Skin of body (tissue), 2 donors: ENCODE measurements around the gene C1QL3. TPM values are rescaled to one million over a fixed set of nuclear protein-coding genes. Genes with fewer than 3 reads are reported as not detected.

Experiments
- DNase-seq: peaks from one replicate; lab custom pipeline; 2025; lab: John Stamatoyannopoulos, UW
- total RNA-seq: library from RNA; depleted of rRNA; stranded (reverse); fragments of >200 nt; gene quantifications from one replicate; pipeline ENCODE4 v1.2.3, GENCODE V29; 2014

C1QL3 gene
- total RNA-seq = 0.10 TPM

GRCh38 chr10:16521311-16522016, at the start of gene C1QL3:
Gene C1QL3, minus strand, starts transcription at chr10:16521879. Its CDS starts 814 bp downstream, at chr10:16521065.
- no peak for DNase-seq

- DNase-seq = no peak
Measured at GRCh38 chr10:16570731-16571130, 49.1 kb upstream of the C1QL3 start.

DNA sequence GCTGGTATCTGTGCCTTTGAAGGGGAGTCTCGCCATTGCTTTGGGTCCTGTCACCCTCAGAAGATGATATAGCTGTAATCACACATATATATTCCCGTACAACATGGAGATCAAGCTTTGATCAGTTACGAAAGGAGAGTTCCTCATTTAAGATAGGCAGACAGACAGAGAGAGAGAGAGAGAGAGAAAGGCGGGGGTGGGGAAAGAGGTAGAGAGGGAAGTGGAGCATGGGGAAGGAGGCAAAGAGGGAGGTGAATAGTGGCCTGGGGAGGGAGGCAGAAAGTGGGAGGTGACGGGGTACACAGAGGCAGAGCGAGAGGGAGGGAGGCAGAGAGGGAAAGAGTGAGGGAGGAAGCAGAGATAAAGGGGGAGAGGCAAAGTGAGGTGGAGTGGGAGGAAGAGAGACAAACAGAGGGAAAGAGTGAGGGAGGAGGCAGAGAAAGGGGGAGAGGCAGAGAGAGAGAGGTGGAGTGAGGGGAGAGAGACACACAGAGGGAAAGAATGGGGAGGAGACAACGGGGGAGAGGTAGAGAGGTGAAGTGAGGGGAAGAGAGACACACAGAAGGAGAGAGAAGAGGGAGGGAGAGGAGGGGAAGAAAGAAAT, 44.6 kb upstream of the C1QL3 start:
- no peak for DNase-seq

GRCh38 chr10:16565604-16566003, 43.9 kb upstream of the C1QL3 start:
- no peak for DNase-seq

DNA sequence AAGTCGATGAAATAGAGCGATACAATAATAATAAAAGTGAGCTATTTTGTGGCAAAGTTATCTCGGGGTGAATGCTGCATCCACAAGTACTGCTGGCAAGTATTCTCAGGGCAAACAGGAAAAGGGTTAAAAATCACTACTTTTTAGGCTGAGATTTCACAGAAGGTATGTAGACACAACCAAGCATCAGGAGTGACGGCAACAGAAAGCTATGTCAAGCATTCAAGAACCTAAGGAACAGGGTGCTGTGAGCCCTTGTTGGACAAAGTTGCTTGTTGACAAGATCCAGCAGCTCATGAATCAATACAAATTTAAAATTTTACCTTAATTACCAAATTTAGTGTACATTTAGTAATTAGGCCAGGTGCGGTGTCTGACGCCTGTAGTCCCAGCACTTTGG, 41.2 kb upstream of the C1QL3 start:
- DNase-seq = no peak

- DNase-seq = no peak
Measured at GRCh38 chr10:16559236-16559773, 37.6 kb upstream of the C1QL3 start.

GRCh38 chr10:16547973-16548372, 26.3 kb upstream of the C1QL3 start:
- no peak for DNase-seq

- no peak for DNase-seq
Measured at GRCh38 chr10:16545116-16545736, 23.5 kb upstream of the C1QL3 start.

DNA sequence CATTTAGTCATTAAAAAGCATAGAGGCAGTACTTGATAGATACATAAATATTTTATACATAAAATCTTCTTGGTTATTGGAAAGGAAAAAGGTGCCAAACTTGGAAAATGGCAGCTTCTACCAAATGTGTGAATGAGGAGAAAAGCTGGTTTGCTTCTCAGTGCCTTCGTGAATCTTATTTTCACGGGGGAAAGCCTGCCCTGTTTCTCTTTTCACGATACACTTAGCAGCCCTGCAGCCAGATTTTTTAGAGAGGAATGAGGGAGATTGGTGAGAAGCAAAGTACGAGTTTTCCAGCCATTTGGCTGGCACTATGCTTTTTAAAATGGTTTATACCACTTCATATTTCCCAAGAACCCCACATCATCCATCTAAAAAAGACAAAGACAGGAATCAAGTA, 22.9 kb upstream of the C1QL3 start:
- DNase-seq = no peak

DNA sequence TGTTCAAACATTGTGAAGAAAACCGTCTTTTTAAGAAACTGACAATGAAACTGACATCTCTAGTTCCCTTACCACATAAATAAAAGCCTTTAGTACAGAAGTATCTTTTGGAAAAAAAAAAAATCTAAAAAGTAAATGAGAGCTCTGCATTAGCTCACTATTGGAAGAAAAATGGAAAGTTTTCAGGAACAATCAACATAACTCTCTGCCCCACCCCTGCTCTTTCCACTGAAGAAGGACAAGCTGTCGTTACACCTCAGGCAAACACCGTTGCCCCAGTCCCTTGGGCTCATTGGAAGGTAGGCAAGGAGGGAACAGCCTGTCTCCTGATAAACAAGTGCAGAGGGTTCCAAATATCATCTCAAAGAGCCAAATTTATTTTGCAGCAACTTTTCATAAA, 22.4 kb upstream of the C1QL3 start:
- DNase-seq = no peak

- no peak for DNase-seq
Measured at GRCh38 chr10:16536155-16536554, 14.5 kb upstream of the C1QL3 start.

GRCh38 chr10:16529853-16530252, 8.2 kb upstream of the C1QL3 start:
- no peak for DNase-seq

DNA sequence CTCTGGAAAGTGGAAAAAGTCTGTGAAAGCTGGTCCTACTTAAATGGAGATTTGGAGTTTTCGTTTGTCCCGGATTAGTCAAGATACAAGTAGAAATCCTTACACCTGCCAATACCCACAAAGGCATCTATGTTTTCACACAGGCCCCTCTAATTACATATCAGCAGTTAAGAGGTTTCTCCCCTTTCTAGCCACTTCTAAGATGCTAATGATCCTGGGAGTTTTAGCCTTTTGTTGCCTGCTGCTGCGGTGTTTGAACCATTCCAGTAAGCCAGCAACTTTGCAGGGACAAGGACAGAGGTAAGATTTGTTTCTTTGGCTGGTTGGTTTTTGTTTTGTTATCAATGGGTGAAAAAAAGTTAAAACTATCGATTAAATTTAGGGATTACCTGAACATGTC, 5.8 kb upstream of the C1QL3 start:
- no peak for DNase-seq

GRCh38 chr10:16520900-16521299, 779 bp downstream of the C1QL3 start:
- no peak for DNase-seq

DNA sequence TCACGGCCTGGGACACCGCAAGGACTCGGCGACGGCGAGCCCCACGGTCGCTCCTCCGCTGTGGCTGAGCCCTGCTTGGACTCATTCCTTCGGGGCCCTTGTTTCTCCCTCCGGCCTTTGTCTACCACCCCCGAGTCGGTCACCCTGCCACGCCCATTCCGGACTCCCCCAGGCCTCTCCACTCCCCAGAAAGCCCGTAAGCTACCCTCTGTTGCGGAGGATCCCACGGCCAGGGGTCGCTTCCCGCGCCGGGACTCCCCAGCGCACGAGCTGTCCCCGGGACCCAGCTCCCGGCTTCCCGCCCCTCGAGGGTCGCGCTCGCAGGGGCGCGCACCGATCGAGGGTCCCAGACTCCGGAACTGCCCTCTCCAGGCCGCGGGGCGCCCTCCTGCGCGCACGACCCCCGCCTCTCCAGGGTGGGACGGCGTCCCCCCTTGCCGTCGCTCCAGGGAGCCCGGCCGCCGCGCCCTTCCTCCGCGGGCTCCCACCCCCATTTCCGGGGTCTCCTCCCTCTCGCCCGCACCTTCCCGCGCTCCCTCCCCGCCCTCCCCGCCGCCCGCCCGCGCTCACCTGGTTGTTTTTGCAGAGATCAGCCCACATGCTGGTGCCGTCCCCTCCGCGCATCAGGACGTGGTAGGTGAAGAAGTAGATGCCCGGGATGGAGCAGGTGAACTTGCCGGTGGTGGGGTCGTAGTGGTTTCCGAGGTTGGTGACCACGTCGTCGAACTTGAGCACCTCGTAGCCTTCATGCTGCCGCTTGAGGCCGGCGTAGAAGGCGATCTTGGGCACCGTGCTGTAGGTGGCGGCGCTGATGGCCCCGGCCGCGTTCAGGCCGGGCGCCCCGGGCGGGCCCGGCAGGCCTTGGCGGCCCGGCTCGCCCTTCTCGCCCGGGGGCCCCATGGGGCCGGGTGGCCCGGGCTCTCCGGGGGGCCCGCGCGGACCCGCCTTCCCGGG, 1.5 kb downstream of the C1QL3 start:
- DNase-seq = no peak

DNA sequence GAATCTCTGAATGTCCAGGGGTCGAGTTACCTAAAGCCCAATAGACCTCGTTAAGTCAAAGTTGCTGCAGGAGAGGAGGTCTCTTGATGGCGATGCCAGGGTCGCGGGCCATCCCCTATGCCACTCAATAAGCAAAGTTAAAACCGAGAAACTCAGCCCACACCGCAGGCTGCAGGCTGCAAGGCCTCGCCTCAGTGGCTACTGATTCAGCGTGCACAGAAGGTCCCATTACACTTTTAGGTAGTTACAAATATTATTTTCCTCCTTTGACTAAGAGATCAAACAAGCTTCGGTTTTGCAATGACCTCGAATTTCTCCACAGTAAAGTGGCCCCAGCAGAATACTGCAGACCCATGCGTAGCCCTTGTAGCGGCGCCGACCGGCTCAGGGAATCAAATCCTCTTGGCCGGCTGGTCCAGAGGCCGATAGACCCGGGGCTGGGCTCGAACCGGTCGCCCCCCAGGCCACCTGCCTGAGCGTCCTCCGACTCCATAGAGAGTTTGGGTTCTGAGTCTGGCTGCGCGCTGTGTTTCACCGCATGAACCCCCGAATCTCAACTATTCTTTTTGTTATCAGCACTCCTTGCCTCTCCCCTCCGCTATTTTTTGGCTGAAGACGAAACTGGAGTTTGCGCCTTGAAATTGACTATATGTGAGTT, 2.3 kb downstream of the C1QL3 start:
- DNase-seq = no peak

DNA sequence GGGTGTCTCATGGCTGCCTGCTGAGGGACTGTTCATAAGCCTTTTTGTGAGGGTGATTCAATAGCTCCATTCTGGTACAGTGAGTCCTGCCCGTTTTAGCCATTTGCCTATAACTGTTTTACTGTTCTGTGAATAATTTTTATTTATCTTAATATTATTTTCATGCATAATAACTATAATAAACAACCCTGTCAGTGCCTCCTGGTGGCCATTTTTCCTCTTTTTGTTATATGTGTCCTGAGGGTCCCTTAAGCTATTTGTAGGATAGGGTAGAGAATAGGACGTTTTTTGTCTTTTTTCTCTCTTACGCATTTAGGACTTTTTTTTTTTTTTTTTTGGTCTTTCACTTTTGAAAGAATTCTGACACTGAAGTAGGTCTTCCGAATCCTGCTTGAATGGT, 2.9 kb downstream of the C1QL3 start:
- DNase-seq = no peak

GRCh38 chr10:16510843-16511242, 10.8 kb downstream of the C1QL3 start:
- no peak for DNase-seq

DNA sequence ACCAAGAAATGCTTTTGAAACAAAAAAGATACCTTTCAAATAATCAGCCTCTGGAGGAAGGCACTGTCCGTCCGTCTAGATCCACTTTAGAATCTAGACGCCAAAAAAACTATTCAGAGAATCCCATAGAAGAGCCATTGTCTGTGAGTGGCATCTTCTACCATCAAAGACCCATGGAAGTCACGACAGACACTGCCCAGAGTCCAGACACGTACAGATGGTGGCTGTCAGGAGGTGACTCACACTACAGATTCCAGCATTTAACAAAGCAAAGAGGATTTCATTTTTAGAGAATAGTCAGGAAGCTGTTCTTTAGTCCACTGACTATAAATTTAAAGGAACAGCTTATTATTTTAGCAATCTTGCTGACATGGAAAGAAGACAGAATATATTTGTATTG, 11.7 kb downstream of the C1QL3 start:
- DNase-seq = no peak

- no peak for DNase-seq
Measured at GRCh38 chr10:16505161-16505560, 16.5 kb downstream of the C1QL3 start.

DNA sequence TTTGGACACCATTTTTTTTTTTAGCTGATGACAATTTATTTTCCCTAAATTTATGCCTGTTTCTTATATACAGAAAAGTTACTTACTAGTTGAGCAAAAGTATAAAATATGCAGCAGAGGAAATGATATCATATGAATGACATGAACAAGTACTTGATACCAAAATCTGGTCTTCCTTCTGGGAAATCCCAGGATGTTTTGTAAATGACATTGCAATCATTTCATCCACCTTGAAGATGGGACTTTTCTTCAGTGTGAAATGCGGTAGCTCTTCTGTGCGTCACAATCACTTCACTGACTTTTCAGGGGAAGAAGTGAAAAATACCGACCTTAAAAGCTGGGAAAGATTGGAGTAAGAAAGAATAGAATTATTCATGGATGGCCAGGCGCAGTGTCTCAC, 23.8 kb downstream of the C1QL3 start:
- DNase-seq = no peak
